Hepatocyte (in vitro differentiated cells): ENCODE results near the gene TRAM2.

Experiments
- CTCF ChIP-seq: fragments of 200-600 bp; sonication (generic); IDR thresholded peaks from 2 replicates; pipeline ENCODE4 v1.5.1; 2016; ENCODE audit warnings: antibody characterized with exemption, mild to moderate bottlenecking; ENCODE audit not compliant: poor library complexity
- EZH2 ChIP-seq: fragments of 200-600 bp; sonication (generic); IDR thresholded peaks from 2 replicates; pipeline ENCODE4 v1.6.1; 2016; ENCODE audit warnings: antibody characterized with exemption, mild to moderate bottlenecking, borderline replicate concordance

DNA sequence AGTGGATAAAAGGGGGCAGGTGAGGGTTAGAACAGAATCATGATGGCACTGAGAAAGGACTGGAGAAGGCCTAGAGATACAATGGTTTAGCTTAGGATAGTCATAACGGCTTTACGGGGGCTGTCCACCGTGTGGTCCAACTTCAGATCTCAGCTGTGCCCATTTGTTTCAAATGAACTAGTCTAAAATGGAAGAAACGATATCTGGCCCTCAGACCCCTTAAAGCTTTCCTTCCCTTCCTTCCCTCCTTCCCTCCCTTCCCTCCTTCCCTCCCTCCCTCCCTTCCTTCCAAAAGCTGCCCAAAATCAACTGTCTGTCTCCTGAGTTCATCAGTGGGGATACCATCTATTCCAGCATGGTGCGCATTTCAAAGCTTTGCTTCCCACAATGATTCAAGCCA, 27.9 kb downstream of the TRAM2 start:
- TF ChIP-seq CTCF (no peak), EZH2 (no peak)
